OCI-LY1 (cell line): ENCODE results near the gene PEG3.

ENCODE experiments used
- EZH2 ChIP-seq: fragments of 200-600 bp; sonication (generic), shearing (Covaris generic); IDR thresholded peaks from 2 replicates; pipeline ENCODE4 v1.8.0; 2017; ENCODE audit warnings: borderline replicate concordance, mixed run types, mild to moderate bottlenecking, antibody characterized with exemption, low read length, moderate library complexity, mixed read lengths
- TF ChIP-seq, protein P1 (sequence below): fragments of 200-600 bp; sonication (generic), shearing (Covaris generic); IDR thresholded peaks from 2 replicates; pipeline ENCODE4 v1.5.1; 2017; ENCODE audit warnings: mild to moderate bottlenecking, antibody characterized with exemption, low read length, moderate library complexity, mixed read lengths

DNA sequence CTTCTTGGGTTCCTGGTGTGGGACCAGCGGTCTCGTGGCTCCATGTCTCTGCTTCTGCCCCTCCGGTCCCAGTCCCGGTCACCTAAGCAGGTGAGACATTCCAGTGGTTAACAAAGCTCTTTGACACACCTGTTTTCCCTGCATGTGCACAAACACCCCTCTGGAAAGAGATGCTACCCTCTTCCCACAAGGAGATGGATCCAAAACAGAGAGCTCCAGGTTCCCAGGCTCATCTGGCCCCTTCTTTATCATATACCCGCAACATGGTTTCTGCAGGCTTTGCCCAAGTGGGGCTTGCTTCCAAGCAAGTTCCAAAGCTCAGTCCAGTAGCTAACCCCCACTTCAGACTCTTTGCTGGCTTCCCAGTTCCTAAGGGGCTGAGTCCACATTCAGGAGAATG lies 17.8 kb downstream of the PEG3 start:
- TF ChIP-seq EZH2: no peak
- TF ChIP-seq, protein P1, sequence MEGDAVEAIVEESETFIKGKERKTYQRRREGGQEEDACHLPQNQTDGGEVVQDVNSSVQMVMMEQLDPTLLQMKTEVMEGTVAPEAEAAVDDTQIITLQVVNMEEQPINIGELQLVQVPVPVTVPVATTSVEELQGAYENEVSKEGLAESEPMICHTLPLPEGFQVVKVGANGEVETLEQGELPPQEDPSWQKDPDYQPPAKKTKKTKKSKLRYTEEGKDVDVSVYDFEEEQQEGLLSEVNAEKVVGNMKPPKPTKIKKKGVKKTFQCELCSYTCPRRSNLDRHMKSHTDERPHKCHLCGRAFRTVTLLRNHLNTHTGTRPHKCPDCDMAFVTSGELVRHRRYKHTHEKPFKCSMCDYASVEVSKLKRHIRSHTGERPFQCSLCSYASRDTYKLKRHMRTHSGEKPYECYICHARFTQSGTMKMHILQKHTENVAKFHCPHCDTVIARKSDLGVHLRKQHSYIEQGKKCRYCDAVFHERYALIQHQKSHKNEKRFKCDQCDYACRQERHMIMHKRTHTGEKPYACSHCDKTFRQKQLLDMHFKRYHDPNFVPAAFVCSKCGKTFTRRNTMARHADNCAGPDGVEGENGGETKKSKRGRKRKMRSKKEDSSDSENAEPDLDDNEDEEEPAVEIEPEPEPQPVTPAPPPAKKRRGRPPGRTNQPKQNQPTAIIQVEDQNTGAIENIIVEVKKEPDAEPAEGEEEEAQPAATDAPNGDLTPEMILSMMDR: no peak
